MM.1S (cell line): ENCODE data around the gene NUP214.

Experiments
- CTCF ChIP-seq: fragments of 300-600 bp; sonication (generic); IDR thresholded peaks from 2 replicates; pipeline ENCODE4 v1.5.1; 2016; ENCODE audit warnings: antibody characterized with exemption, low read length, mixed read lengths
- EZH2phosphoT487 ChIP-seq: fragments of 300-600 bp; sonication (generic); IDR thresholded peaks from 2 replicates; pipeline ENCODE4 v1.6.1; 2018; ENCODE audit warnings: antibody characterized with exemption, low read length

- no peak for TF ChIP-seq CTCF
- no peak for TF ChIP-seq EZH2phosphoT487
Measured at GRCh38 chr9:131255676-131256197, 130.4 kb downstream of the NUP214 start.
